Prostate gland (tissue), 2 donors: ENCODE measurements around the gene BIRC2.

ENCODE experiments used
- POLR2AphosphoS5 ChIP-seq: sonication (generic); formaldehyde crosslinking; IDR thresholded peaks from one replicate; pipeline ENCODE4 v1.6.1; 2017; ENCODE audit warnings: antibody characterized with exemption
- TF ChIP-seq, protein P1 (sequence below), 4 experiments: fragments of 200-600 bp in 2 of 4; fragments of 450-650 bp in 2 of 4; sonication (generic) in 2 of 4; IDR thresholded peaks; 1 replicate in 3 of 4; 2 replicates in 1 of 4; pipeline ENCODE4 v1.5.1; 2016 to 2019; ENCODE audit warnings: antibody characterized with exemption in 4 of 4, mild to moderate bottlenecking in 2 of 4, moderate library complexity in 2 of 4

GRCh38 chr11:102305352-102306047, 41.5 kb upstream of the BIRC2 start:
- TF ChIP-seq, protein P1, sequence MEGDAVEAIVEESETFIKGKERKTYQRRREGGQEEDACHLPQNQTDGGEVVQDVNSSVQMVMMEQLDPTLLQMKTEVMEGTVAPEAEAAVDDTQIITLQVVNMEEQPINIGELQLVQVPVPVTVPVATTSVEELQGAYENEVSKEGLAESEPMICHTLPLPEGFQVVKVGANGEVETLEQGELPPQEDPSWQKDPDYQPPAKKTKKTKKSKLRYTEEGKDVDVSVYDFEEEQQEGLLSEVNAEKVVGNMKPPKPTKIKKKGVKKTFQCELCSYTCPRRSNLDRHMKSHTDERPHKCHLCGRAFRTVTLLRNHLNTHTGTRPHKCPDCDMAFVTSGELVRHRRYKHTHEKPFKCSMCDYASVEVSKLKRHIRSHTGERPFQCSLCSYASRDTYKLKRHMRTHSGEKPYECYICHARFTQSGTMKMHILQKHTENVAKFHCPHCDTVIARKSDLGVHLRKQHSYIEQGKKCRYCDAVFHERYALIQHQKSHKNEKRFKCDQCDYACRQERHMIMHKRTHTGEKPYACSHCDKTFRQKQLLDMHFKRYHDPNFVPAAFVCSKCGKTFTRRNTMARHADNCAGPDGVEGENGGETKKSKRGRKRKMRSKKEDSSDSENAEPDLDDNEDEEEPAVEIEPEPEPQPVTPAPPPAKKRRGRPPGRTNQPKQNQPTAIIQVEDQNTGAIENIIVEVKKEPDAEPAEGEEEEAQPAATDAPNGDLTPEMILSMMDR (IDR thresholded peaks at IDR 0.05) = no peak
- no peak for TF ChIP-seq POLR2AphosphoS5
